NCI-H226 (cell line): Measurements from ENCODE around the gene FNDC7.
A peak's percentile ranks its signal among the peaks of the same experiment; 100 is the strongest.
"Not testable (repeated sequence)": the region's sequence is repeated elsewhere in the genome, so short reads cannot be mapped to it uniquely, and the experiment has no call there.

Experiments used
- DNase-seq: peaks from one replicate; pipeline ENCODE4 v3.0.0-alpha.2; 2015

The FNDC7 gene, protein sequence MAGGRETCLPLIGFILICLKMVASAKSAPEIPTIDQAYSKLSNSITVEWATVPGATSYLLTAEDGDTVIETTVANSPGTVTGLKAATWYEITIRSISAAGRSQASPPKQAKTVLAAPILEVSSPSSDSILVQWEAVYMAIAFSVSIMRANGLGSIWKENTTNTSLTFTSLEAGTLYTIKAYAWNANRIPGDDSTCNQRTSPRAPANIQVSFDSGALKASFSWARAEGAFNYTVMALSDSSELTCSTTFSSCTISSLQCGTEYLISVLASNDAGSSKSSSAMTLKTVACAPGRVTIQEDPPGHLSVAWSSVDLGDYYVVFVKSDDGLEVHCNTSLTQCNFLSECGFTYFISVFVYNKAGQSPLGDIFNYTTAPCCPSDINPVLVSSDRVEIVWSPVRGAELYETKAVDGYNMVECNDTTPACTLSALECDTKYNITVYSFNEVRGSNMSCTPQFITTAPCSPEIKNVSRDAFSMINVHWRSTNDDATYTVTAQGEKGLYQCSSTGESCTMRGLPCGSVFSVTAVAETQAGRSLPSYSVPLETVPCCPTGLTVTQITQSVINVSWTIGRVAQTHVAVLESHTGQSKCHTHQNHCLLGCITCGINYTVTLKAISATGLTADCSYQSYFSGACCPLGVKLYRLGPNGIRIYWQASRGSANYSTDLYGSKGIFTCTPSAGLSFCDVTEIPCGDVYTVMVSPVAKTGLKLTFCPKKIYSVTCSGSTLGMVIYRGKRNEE

DNA sequence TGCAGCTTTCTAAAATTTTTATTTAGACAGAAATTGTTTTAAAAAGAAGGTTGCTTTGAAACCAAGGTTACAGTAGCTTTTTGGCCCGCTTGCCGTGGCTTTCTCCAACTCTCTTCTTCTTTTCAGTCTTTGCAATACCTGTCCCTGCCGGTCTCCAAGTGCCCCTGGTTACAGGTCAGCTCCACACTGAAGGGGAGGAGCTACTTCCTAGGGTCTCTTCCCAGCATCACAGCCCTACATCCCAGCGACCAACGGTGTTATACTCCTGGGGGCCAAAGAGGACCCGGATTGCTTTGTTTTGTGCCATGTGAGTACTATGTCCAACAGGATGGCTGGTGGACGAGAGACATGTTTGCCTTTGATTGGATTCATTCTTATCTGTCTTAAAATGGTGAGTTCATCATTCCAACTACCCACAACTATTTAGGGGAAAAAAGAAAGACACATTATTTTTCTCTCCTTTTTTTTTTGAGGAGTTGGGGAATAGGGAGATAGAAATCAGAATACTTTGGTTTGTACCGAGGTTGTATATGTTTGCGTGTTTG lies at the start of gene FNDC7:
Gene FNDC7 (plus strand): TSS at position 303 of the 545 bp plus-strand sequence. CDS start 26 bp downstream, at position 329.
- DNase-seq = peak; percentile 20

- no peak for DNase-seq
Measured at GRCh38 chr1:108663074-108663473, 49.6 kb upstream of the FNDC7 start.

DNA sequence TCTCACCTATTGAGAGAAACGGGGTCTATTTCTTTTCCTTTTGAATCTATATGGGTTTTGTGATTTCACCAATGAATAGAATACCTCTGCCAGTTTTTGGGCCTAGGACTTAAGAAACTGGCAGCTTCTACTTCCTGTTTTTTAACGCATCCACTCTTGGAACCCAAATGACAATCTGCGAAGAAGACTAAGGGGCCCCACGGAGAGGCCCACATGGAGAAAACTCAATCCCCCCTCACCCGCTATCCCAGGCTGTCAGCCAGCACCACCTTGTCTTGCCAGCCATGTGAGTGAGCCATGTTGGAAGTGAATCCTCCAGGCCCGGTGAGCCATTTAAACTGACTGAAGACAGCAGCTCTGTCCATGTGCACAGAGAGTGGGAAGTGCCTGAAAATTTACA lies 48.2 kb upstream of the FNDC7 start:
- DNase-seq = no peak

DNA sequence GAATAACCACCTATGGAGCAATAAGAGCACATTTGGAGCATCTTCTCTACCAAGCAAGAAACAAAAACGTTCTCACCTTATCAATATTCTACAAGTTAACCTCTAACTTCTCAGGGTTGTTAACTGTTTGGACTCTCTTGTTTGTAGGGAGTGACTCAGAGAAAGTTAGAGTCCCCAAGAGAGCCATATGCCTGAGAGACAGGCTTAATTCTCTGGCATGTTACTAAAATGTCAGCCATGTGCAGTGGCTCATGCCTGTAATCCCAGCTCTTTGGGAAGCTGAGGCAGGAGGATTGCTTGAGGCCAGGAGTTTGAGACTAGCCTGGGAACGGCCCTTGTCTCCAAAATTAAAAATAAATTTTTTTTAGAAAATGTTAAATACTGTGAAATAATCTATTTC lies 47.6 kb upstream of the FNDC7 start:
- no peak for DNase-seq

DNA sequence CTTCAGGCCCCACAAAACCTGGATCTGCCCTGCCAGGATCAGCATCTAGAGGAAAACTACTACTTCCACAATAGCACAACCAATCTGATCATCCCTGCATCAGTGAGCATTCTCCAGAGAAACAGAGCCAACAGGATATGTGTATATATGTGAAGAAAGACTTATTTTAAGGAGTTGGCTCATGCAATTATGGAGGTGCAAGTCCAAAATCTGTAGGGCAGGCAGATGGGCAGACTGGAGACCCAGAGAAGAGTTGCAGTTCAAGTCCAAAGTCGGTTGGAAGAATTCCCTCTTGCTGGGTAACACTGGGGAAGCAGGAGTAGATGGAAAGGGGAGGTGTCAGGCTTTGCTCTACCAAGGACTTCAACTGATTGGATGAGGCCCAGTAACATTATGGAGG lies 46.9 kb upstream of the FNDC7 start:
- no peak for DNase-seq

GRCh38 chr1:108667422-108667821 lies 45.3 kb upstream of the FNDC7 start:
- not testable (repeated sequence) for DNase-seq

- DNase-seq = no peak
Measured at GRCh38 chr1:108668777-108669176, 43.9 kb upstream of the FNDC7 start.

DNA sequence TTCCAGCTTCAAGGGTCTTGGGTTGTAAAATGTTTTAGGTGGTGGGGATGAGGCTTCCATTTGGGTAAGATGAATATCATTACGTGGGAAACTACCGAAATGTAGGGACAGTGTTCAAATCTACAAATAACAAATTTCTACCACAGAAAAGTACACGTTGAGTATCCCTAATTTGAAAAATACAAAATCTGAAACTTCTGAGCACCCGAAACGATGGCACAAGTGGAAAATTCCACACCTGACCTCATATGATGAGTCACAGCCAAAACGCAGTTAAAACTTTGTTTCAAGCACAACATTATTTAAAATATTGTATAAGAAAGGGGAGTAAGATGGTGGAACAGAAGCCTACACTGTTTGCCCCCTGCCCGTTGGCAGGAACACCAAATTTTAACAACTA lies 43.0 kb upstream of the FNDC7 start:
- no peak for DNase-seq

DNA sequence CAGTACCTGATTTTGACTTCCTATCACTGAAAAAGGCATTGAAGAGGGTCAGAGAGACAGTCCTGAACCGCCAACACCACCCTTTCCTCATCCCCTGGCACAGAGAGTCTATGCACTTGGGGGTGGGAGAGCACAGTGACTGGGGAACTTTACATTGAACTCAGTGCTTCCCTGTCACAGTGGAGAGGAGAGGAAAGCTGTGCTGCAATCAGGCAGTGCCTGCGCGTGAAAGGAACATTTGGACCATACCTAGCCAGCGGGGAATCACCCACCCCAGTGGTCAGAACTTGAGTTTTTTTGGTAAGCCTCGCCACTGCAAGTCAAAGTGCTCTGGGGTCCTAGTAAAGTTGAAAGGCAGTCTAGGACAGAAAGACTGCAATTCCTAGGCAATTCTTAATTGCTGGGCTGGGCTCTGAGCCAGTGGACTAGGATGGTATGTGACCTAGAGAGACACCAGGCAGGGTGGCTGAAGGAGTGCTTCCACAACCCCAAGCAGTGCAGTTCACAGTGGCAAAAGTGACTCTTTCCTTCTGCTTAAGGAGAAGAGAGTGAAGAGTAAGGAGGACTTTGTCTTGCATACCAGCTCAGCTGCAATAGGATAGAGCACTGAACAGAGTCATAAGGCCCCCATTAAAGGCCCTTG lies 42.5 kb upstream of the FNDC7 start:
- DNase-seq = no peak

GRCh38 chr1:108671143-108671542 lies 41.6 kb upstream of the FNDC7 start:
- no peak for DNase-seq

- no peak for DNase-seq
Measured at GRCh38 chr1:108678706-108679105, 34.0 kb upstream of the FNDC7 start.

DNA sequence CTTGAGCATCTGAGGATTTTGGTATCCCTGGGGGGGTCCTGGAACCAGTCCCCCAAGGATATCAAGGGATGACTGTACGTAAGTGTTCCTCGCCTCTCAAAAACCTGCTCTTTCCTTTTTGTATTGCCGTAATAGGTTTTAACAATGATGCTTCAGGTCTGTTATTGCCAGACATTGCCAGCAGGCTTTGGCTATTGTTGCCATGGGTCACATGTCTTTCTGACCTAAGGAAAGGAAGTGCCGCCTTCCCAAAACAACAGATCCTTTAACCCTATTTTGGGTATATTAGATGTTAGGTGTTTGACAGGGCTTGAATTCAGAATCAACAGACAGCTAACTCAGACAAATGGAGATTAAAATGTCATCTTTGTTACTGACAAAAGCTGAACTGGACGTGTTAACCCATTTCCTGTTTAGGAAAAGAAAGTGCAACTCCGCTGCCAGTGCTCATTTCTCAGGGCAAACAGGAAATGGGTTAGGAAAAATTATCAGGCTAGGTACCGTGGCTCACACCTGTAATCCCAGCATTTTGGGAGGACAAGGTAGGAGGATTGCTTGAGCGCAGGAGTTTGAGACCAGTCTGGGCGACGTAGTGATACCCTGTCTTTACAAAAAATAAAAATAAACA lies 33.0 kb upstream of the FNDC7 start:
- DNase-seq = no peak

- peak; percentile 50 for DNase-seq
Measured at GRCh38 chr1:108681701-108682100, 31.0 kb upstream of the FNDC7 start.

GRCh38 chr1:108685529-108685928 lies 27.2 kb upstream of the FNDC7 start:
- DNase-seq = no peak

DNA sequence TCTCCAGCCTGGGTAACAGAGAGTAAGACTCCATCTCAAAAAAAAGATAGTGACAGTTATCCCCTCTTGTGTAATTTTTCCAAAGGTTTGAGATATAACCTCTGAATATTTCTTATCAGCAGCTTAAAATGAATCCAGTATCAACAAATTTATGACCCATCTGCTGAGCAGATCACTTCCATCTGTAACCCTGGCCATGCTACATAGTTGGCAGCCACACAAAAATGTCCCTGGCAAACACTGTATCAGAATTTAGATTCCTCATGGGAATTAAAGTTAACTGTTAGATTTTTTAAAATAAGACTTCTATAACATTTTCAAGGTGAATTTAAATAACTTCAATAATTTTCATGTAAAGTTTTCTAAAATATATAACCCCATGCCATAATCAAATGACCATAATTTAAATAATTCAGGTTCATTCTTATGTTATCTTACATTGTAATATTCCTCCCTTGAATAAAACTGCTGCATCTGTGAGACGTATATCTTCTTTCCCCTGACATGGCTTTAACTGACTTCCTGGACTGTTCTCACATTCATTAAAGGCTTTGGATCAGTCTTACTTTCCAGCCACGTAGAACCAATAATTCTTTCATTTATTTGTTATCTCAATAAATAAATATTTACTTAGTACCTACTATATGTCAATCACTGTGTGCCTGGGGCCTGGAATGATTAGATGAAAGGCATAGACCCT lies 25.9 kb upstream of the FNDC7 start:
- DNase-seq = peak; percentile 20

DNA sequence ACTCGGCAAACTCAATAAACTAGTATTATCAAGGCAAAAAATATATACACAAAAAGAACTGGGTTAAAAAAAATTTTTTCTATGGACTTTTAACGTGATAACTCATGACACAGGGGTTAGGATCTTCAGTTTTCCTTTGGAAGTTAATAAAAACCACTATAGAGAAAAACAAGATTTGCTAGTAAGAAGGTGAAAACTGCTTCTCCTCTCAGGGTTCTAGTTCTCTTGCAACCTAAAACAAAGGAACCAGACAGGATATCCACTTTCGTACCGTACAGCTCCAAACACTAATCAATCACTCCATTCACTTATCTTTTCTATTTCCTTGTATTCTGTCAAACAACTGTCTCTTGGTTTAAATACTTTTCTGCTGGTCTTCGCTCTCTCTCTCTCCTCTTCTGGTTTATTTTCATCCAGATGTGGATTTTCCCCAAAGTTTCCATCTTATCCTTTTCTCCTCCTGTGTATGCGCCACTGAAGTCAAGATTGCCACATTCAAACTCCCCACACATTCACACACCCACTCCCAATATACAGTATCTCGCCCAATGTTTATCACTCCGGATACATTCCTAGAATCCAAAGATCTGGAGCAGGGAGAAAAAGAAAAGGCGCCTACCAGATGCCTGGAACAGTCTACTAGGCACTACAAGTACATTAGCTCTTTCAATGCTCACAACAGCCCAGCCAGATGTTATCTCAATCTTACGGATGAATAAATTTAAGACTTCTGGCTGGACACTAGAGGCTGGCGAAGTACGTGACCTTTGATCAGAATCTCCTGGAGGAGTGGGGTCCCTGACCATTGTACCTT lies 21.4 kb upstream of the FNDC7 start:
- no peak for DNase-seq

DNA sequence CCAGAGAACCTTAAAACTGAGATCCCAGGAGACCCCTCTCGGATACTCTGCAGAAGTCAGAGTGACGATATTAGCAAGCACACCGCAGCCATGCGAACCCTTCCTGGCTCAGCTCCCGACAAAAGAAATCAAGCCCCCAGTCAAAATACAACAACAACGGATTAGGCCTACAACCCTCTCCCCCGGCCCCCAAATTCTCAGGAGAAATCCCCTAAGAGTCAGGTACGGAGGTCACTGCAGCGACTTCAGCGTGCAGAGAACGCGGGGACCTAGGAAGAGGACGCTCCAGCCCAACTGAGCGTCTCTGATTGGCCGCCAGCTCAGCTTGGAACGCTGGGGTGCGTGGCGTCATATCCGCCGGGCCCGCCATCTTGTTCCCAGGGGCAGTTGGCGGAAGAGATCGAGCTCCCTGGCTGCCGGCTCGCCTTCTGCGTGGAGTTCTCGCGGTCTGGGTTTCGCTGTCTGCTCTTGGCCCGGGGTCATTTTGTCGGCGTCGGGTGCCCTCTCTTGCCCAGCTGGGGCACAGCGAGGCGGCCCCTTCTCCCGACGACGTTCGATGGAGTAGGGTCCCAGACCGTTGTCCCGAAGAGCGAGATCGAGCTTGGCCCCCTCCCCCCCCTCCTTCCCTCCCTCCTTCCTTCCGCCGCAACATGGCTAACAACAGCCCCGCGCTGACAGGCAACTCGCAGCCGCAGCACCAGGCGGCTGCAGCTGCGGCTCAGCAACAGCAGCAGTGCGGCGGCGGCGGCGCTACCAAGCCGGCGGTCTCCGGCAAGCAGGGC lies 20.6 kb upstream of the FNDC7 start, which contains the start of gene PRPF38B:
Gene PRPF38B (plus strand): TSS at position 369 of the 782 bp plus-strand sequence. CDS start 282 bp downstream, at position 651.
- peak; percentile 93 for DNase-seq

- DNase-seq = peak; percentile 31
Measured at GRCh38 chr1:108692724-108693655, 19.7 kb upstream of the FNDC7 start.

DNA sequence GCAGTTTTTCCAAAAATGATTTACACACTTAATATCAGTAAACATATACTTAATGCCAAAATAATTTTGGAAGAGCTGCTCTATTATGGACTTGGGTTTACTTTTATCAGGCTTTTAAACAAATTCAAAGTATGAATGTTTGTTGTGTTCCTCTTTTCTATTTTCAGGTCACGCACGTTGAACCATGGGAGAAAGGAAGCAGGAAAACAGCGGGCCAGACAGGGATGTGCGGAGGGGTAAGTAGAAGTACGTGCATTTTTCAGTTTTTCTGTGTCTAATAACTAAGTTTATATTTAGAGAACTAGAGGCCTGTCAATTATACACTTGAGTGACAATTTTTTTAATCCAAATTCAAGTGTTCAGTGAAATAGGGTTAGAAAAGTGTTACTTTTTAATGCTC lies 17.2 kb upstream of the FNDC7 start:
- no peak for DNase-seq
